Dendritic cell treated with granulocyte-macrophage colony-stimulating factor and Interleukin-4, amounts not matched to agents 40 ng/mL and 50 ng/mL, for 4 days (primary cell): ENCODE measurements around the gene SLC2A6.

Source experiments
- H3K27ac Mint-ChIP-seq: one replicate; pipeline ENCODE4 v1.8.0; 2022; ENCODE audit warnings: mild to moderate bottlenecking, mixed read lengths
- H3K27me3 Mint-ChIP-seq: one replicate; pipeline ENCODE4 v1.8.0; 2022; ENCODE audit warnings: mild to moderate bottlenecking, mixed read lengths
- H3K36me3 Mint-ChIP-seq: one replicate; pipeline ENCODE4 v1.8.0; 2022; ENCODE audit warnings: low read depth, mixed read lengths
- H3K4me1 Mint-ChIP-seq: one replicate; pipeline ENCODE4 v1.8.0; 2022; ENCODE audit warnings: low read depth, mixed read lengths
- H3K4me3 Mint-ChIP-seq: one replicate; pipeline ENCODE4 v1.8.0; 2022; ENCODE audit warnings: mild to moderate bottlenecking, moderate library complexity, mixed read lengths
- H3K9me3 Mint-ChIP-seq: one replicate; pipeline ENCODE4 v1.8.0; 2022; ENCODE audit warnings: mixed read lengths
- intact Hi-C: fragments of 100-400 bp; cut with micrococcal nuclease; formaldehyde crosslinking; loops from one replicate; pipeline ENCODE4 v1.15.0; 2022

SLC2A6 gene

GRCh38 chr9:133445293-133445969 is 33.5 kb downstream of the SLC2A6 start:
- no peak overlapping the region for H3K4me3 Mint-ChIP-seq

DNA sequence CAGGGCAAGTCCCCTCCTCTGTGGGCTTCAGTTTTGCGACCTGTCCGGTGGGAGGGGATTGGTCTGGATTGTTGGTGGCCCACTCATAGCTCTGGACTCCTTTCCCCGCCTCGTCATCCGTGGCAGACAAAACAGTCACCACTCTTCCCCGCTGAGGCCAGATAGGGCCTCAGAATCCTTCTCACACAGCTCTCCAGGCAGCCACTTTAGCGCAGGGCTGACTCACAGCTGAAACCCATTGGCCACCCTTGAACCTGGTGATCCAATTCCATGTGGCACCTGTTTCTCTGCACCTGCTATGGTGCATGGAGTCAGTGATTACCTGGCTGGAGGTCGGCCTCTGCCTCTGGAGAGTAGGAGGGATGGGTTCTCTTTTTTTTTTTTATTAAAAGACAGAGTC is 34.9 kb downstream of the SLC2A6 start:
- intact Hi-C loops = no loop called here
- no peak overlapping the region for H3K4me3 Mint-ChIP-seq
- peaks cover 2% of the 10 kb centered on the region for H3K27me3 Mint-ChIP-seq
- H3K4me1 Mint-ChIP-seq = no peaks in the 10 kb centered on the region
- no peak overlapping the region for H3K27ac Mint-ChIP-seq
- H3K36me3 Mint-ChIP-seq = no peaks in the 10 kb centered on the region
- H3K9me3 Mint-ChIP-seq = no peaks in the 10 kb centered on the region

More at GRCh38 chr9:133445293-133445969, 33.5 kb downstream of the SLC2A6 start:
- H3K27me3 Mint-ChIP-seq = peaks cover 2% of the 10 kb centered on the region
- no peaks in the 10 kb centered on the region for H3K4me1 Mint-ChIP-seq
- no peaks in the 10 kb centered on the region for H3K9me3 Mint-ChIP-seq
- H3K36me3 Mint-ChIP-seq = no peaks in the 10 kb centered on the region
- H3K27ac Mint-ChIP-seq = no peak overlapping the region
- intact Hi-C loops = no loop called here

DNA sequence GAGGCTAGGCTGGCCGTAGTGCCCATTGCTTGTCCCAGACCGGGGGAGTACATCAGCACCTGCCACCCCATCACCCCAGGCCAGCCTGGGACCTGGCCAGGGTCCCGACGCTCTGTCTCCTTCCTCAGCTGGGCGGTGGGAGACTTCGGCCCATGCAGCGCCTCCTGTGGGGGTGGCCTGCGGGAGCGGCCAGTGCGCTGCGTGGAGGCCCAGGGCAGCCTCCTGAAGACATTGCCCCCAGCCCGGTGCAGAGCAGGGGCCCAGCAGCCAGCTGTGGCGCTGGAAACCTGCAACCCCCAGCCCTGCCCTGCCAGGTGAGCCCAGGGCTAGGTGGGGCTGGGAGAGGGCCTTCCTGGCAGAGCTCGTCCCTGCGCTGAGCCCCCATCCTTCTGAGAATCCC is 35.7 kb downstream of the SLC2A6 start:
- Mint-ChIP-seq H3K9me3 (no peaks in the 10 kb centered on the region), H3K27me3 (peaks cover 2% of the 10 kb centered on the region), H3K4me3 (no peak overlapping the region), H3K27ac (no peak overlapping the region), H3K4me1 (no peaks in the 10 kb centered on the region), H3K36me3 (no peaks in the 10 kb centered on the region)
- intact Hi-C loops = no loop called here

DNA sequence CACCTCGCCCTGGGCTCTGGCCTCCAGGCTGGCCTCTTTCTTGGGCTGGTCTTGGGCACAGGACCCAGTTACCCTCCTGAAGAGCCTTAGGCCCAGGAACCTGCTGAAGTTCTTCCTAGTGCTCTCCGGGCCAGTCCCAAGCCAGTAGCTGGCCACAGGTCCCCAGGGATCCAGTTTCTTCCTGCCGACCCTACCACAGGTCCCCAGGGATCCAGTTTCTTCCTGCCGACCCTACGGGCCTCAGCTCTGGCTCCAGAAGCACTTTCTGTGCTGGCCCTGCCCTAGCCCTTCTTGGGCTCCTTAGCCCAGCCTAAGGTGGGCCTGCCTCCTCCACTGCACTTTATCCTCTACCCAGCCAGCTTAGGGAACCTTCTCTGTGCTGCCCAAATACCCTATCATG is 37.3 kb downstream of the SLC2A6 start:
- Mint-ChIP-seq H3K4me3 (no peak overlapping the region), H3K27ac (no peak overlapping the region), H3K36me3 (no peaks in the 10 kb centered on the region), H3K9me3 (no peaks in the 10 kb centered on the region), H3K4me1 (no peaks in the 10 kb centered on the region), H3K27me3 (no peaks in the 10 kb centered on the region)
- intact Hi-C loops = no loop called here

- Mint-ChIP-seq H3K4me1 (no peaks in the 10 kb centered on the region), H3K9me3 (no peaks in the 10 kb centered on the region), H3K36me3 (no peaks in the 10 kb centered on the region), H3K27me3 (no peaks in the 10 kb centered on the region), H3K4me3 (no peak overlapping the region), H3K27ac (no peak overlapping the region)
- intact Hi-C loops = no loop called here
These were observed 38.0 kb downstream of the SLC2A6 start for GRCh38 chr9:133440874-133441273.

DNA sequence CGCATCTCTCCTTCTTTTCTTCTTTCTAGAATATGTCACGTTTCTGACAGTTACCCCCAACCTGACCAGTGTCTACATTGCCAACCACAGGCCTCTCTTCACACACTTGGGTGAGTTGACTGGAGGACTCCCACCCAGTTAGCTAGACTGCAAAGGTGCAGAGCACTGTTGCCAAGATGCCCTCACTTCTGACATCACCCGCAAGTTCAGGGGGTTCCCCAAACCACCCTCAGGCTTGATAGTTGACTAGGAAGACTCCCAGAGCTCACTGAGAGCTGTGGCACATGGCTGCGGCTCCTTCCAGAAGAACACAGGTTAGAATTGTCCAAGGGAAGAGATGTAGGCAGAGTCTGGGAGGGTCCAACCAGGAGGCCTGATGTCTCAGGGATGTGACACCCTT is 39.6 kb downstream of the SLC2A6 start:
- H3K27me3 Mint-ChIP-seq = no peaks in the 10 kb centered on the region
- no peaks in the 10 kb centered on the region for H3K36me3 Mint-ChIP-seq
- H3K4me1 Mint-ChIP-seq = no peaks in the 10 kb centered on the region
- no peak overlapping the region for H3K27ac Mint-ChIP-seq
- intact Hi-C loops = no loop called here
- no peaks in the 10 kb centered on the region for H3K9me3 Mint-ChIP-seq
- H3K4me3 Mint-ChIP-seq = no peak overlapping the region

DNA sequence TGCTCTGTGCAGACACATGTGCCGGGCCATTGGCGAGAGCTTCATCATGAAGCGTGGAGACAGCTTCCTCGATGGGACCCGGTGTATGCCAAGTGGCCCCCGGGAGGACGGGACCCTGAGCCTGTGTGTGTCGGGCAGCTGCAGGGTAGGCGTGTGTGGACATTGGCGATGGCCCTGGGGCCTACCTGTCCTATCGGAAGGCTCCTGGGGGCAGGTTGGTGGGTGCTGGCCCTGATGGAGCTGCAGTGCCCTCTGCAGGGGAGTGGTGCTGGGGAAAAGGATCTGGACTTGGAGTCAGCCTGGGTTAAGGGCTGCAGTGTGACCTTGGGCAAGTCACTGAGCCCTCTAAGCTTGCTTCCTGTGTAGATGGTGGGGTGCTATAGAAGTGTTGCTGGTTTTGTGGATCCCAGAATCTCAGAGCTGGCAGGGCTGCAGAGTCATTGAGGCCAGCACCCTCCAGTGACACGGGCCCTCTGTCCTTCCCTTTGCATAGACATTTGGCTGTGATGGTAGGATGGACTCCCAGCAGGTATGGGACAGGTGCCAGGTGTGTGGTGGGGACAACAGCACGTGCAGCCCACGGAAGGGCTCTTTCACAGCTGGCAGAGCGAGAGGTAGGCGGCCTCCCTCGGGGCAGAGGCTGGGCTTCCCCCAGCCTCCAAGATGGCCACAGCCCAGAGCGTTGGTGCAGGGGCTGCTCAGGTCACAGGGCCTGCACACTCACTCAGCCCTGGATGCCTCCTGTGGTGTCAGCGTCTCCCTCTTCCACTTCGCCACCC is 41.0 kb downstream of the SLC2A6 start:
- Mint-ChIP-seq H3K9me3 (no peaks in the 10 kb centered on the region), H3K4me3 (no peak overlapping the region), H3K36me3 (no peaks in the 10 kb centered on the region), H3K27ac (no peak overlapping the region), H3K4me1 (no peaks in the 10 kb centered on the region), H3K27me3 (no peaks in the 10 kb centered on the region)
- intact Hi-C loops = no loop called here

DNA sequence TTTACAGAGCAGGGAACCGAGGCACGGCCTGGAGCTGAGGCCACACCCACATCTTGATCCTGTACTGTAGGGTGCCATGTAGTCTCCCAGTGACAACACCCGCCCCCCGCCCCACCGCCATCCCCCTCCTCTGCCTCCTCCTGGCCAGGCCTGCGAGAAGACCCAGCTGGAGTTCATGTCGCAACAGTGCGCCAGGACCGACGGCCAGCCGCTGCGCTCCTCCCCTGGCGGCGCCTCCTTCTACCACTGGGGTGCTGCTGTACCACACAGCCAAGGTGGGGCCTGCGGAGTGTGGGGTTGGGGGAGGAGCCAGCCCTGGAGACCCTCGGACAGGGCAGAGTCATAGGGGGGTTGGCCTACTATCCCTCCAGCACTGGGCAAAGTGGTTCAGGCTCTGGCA is 42.2 kb downstream of the SLC2A6 start:
- no peaks in the 10 kb centered on the region for H3K36me3 Mint-ChIP-seq
- H3K9me3 Mint-ChIP-seq = no peaks in the 10 kb centered on the region
- H3K27ac Mint-ChIP-seq = no peak overlapping the region
- H3K4me3 Mint-ChIP-seq = no peak overlapping the region
- intact Hi-C loops = no loop called here
- H3K27me3 Mint-ChIP-seq = peaks cover 4% of the 10 kb centered on the region
- H3K4me1 Mint-ChIP-seq = no peaks in the 10 kb centered on the region

- H3K27me3 Mint-ChIP-seq = peaks cover 26% of the 10 kb centered on the region
- H3K36me3 Mint-ChIP-seq = no peaks in the 10 kb centered on the region
- H3K9me3 Mint-ChIP-seq = no peaks in the 10 kb centered on the region
- H3K27ac Mint-ChIP-seq = no peak overlapping the region
- intact Hi-C loops = no loop called here
- no peaks in the 10 kb centered on the region for H3K4me1 Mint-ChIP-seq
- H3K4me3 Mint-ChIP-seq = no peak overlapping the region
These were observed 45.5 kb downstream of the SLC2A6 start for GRCh38 chr9:133433351-133433843.

GRCh38 chr9:133430244-133430643 is 48.7 kb downstream of the SLC2A6 start:
- H3K27me3 Mint-ChIP-seq = peaks cover 52% of the 10 kb centered on the region
- H3K4me3 Mint-ChIP-seq = no peak overlapping the region
- intact Hi-C loops = no loop called here
- no peaks in the 10 kb centered on the region for H3K36me3 Mint-ChIP-seq
- H3K9me3 Mint-ChIP-seq = no peaks in the 10 kb centered on the region
- no peak overlapping the region for H3K27ac Mint-ChIP-seq
- H3K4me1 Mint-ChIP-seq = no peaks in the 10 kb centered on the region

GRCh38 chr9:133429641-133430161 is 49.2 kb downstream of the SLC2A6 start:
- peaks cover 54% of the 10 kb centered on the region for H3K27me3 Mint-ChIP-seq
- no peaks in the 10 kb centered on the region for H3K4me1 Mint-ChIP-seq
- H3K36me3 Mint-ChIP-seq = no peaks in the 10 kb centered on the region
- H3K4me3 Mint-ChIP-seq = no peak overlapping the region
- no peaks in the 10 kb centered on the region for H3K9me3 Mint-ChIP-seq
- no peak overlapping the region for H3K27ac Mint-ChIP-seq
- intact Hi-C loops = no loop called here

DNA sequence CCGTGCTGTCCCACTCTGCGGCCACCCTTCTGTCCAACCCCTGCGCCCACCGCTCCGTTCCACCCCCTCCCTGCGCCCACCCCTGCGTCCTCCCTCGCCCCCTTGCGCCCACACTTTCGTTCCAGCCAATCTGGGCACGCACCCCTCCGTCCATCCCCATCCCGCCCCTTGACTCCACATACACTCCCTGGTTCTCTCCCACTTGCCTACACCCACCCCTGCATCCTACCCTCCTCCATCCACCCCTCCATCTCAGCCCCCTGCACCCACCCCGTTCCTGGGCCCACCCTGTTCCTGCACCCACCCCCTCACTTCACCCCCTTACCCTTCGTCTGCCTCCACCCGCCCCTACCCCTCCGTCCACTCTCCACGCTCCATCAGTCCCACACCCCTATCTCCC is 49.7 kb downstream of the SLC2A6 start:
- Mint-ChIP-seq H3K4me1 (no peaks in the 10 kb centered on the region), H3K27ac (no peak overlapping the region), H3K4me3 (no peak overlapping the region), H3K36me3 (no peaks in the 10 kb centered on the region), H3K9me3 (no peaks in the 10 kb centered on the region), H3K27me3 (peaks cover 54% of the 10 kb centered on the region)
- intact Hi-C loops = no loop called here

DNA sequence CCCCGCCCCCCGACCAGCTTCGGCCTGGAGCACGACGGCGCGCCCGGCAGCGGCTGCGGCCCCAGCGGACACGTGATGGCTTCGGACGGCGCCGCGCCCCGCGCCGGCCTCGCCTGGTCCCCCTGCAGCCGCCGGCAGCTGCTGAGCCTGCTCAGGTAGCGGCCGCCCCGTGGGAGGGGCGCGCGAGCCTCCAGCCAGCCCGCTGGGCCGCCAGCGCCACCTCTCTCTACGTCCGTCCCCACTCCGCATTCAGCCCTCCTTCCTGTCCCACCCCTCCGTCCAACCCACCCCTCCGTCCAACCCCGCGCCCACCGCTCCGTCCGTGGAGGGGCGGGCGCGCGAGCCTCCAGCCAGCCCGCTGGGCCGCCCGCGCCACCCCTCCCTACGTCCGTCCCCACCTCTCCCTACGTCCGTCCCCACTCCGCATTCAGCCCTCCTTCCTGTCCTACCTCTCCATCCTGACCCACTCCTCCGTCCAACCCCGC is 50.2 kb downstream of the SLC2A6 start:
- no peaks in the 10 kb centered on the region for H3K9me3 Mint-ChIP-seq
- no peak overlapping the region for H3K4me3 Mint-ChIP-seq
- intact Hi-C loops = no loop called here
- H3K27ac Mint-ChIP-seq = no peak overlapping the region
- no peaks in the 10 kb centered on the region for H3K36me3 Mint-ChIP-seq
- H3K4me1 Mint-ChIP-seq = no peaks in the 10 kb centered on the region
- H3K27me3 Mint-ChIP-seq = peaks cover 54% of the 10 kb centered on the region

GRCh38 chr9:133427658-133428348 is 51.1 kb downstream of the SLC2A6 start:
- Mint-ChIP-seq H3K36me3 (no peaks in the 10 kb centered on the region), H3K4me1 (no peaks in the 10 kb centered on the region), H3K4me3 (no peak overlapping the region), H3K27ac (no peak overlapping the region), H3K9me3 (no peaks in the 10 kb centered on the region), H3K27me3 (peaks cover 53% of the 10 kb centered on the region)
- intact Hi-C loops = no loop called here
